WERI-Rb-1 (cell line): Measurements from ENCODE around the gene USE1.

ENCODE experiments used
- DNase-seq: peaks from one replicate; pipeline ENCODE4 v3.0.0-alpha.2; 2020
- H3K27ac ChIP-seq: fragments of 250-450 bp; sonication (Bioruptor Pico); 2 replicates; pipeline ENCODE4 v1.5.1; 2020; ENCODE audit warnings: mild to moderate bottlenecking, moderate library complexity
- H3K27me3 ChIP-seq: fragments of 250-450 bp; sonication (Bioruptor Pico); 2 replicates; pipeline ENCODE4 v1.5.1; 2021; ENCODE audit warnings: mild to moderate bottlenecking, low read depth, moderate library complexity; ENCODE audit not compliant: insufficient read depth, severe bottlenecking
- H3K36me3 ChIP-seq: fragments of 250-450 bp; sonication (Bioruptor Pico); 2 replicates; pipeline ENCODE4 v1.5.1; 2020; ENCODE audit warnings: mild to moderate bottlenecking, moderate library complexity
- H3K4me3 ChIP-seq: 2 replicates; pipeline ENCODE4 v1.5.1; 2011; ENCODE audit warnings: low read depth, mild to moderate bottlenecking, control low read depth, low read length
- H3K9me3 ChIP-seq: fragments of 250-450 bp; sonication (Bioruptor Pico); 2 replicates; pipeline ENCODE4 v1.5.1; 2021; ENCODE audit warnings: mild to moderate bottlenecking, moderate library complexity; ENCODE audit not compliant: severe bottlenecking
- CTCF ChIP-seq: IDR thresholded peaks from 2 replicates; pipeline ENCODE4 v1.5.1; 2011; ENCODE audit warnings: low read depth, mild to moderate bottlenecking, control low read depth, inconsistent platforms, low read length

USE1 gene

GRCh38 chr19:17244618-17245534 is 29.7 kb downstream of the USE1 start:
- Histone ChIP-seq H3K4me3 (peak overlapping the region; percentile 72), H3K27me3 (no peaks in the 10 kb centered on the region), H3K9me3 (no peaks in the 10 kb centered on the region), H3K36me3 (peaks cover 24% of the 10 kb centered on the region), H3K27ac (peak overlapping the region; percentile 89)
- DNase-seq: no peak
- TF ChIP-seq CTCF: no peak

- DNase-seq: no peak
- Histone ChIP-seq H3K27me3 (no peaks in the 10 kb centered on the region), H3K4me3 (peak within 1 kb of the TSS; percentile 72), H3K27ac (peak within 1 kb of the TSS; percentile 99), H3K9me3 (no peaks in the 10 kb centered on the region), H3K36me3 (peaks cover 21% of the 10 kb centered on the region)
- no peak for TF ChIP-seq CTCF
Observed at GRCh38 chr19:17245535-17245984, 30.4 kb downstream of the USE1 start, which contains the start of gene NR2F6. Gene NR2F6, minus strand, starts transcription at chr19:17245919. Its CDS starts 699 bp downstream, at chr19:17245220.

GRCh38 chr19:17246681-17247425 is 31.7 kb downstream of the USE1 start:
- Histone ChIP-seq H3K27me3 (no peaks in the 10 kb centered on the region), H3K36me3 (peaks cover 15% of the 10 kb centered on the region), H3K9me3 (no peaks in the 10 kb centered on the region), H3K27ac (peak overlapping the region; percentile 99), H3K4me3 (peak overlapping the region; percentile 55)
- no peak for TF ChIP-seq CTCF
- DNase-seq: no peak

GRCh38 chr19:17248011-17248776 is 33.0 kb downstream of the USE1 start:
- H3K27ac ChIP-seq: peak overlapping the region; percentile 99
- H3K4me3 ChIP-seq: peak overlapping the region; percentile 15

More at GRCh38 chr19:17248011-17248776, 33.0 kb downstream of the USE1 start:
- TF ChIP-seq CTCF: no peak
- DNase-seq: peak; percentile 95
- Histone ChIP-seq H3K9me3 (no peaks in the 10 kb centered on the region), H3K27me3 (no peaks in the 10 kb centered on the region), H3K36me3 (peaks cover 11% of the 10 kb centered on the region)
